HG03175 (cell line): ENCODE results near the gene PRPF40A.

ENCODE experiments used
- ATAC-seq: cut with Tn5 transposase; IDR thresholded peaks from one replicate; pipeline ENCODE4 v1.9.1; 2021; ENCODE audit warnings: mild to moderate bottlenecking, moderate library complexity; ENCODE audit not compliant: unreplicated experiment

PRPF40A gene

GRCh38 chr2:152718076-152718908, 1.0 kb upstream of the PRPF40A start, which contains the start of gene ARL6IP6:
Gene ARL6IP6 (plus strand): TSS chr2:152718620. CDS start chr2:152718625, 5 bp downstream.
- peak; percentile 74 for ATAC-seq

GRCh38 chr2:152716805-152717227, 445 bp downstream of the PRPF40A start:
- peak; percentile 0 for ATAC-seq

GRCh38 chr2:152715854-152716428, 1.3 kb downstream of the PRPF40A start:
- ATAC-seq: no peak

- ATAC-seq: no peak
Observed at GRCh38 chr2:152715112-152715511, 2.1 kb downstream of the PRPF40A start.

GRCh38 chr2:152710713-152711112, 6.5 kb downstream of the PRPF40A start:
- ATAC-seq: no peak

GRCh38 chr2:152708742-152709141, 8.5 kb downstream of the PRPF40A start:
- ATAC-seq: no peak

- ATAC-seq: no peak
Observed at GRCh38 chr2:152706477-152707021, 10.7 kb downstream of the PRPF40A start.

- no peak for ATAC-seq
Observed at GRCh38 chr2:152701198-152701597, 16.1 kb downstream of the PRPF40A start.

- no peak for ATAC-seq
Observed at GRCh38 chr2:152696476-152696875, 20.8 kb downstream of the PRPF40A start.

- no peak for ATAC-seq
Observed at GRCh38 chr2:152695763-152696162, 21.5 kb downstream of the PRPF40A start.

- ATAC-seq: peak; percentile 52
Observed at GRCh38 chr2:152694161-152694661, 23.1 kb downstream of the PRPF40A start.

GRCh38 chr2:152693033-152693432, 24.2 kb downstream of the PRPF40A start:
- peak; percentile 84 for ATAC-seq

- ATAC-seq: no peak
Observed at GRCh38 chr2:152686321-152686720, 30.9 kb downstream of the PRPF40A start.

GRCh38 chr2:152683400-152683799, 33.9 kb downstream of the PRPF40A start:
- ATAC-seq: no peak

GRCh38 chr2:152682663-152683062, 34.6 kb downstream of the PRPF40A start:
- no peak for ATAC-seq

- no peak for ATAC-seq
Observed at GRCh38 chr2:152678808-152679207, 38.5 kb downstream of the PRPF40A start.

GRCh38 chr2:152676461-152676860, 40.8 kb downstream of the PRPF40A start:
- no peak for ATAC-seq

GRCh38 chr2:152674334-152674733, 42.9 kb downstream of the PRPF40A start:
- no peak for ATAC-seq

GRCh38 chr2:152664725-152665124, 52.5 kb downstream of the PRPF40A start:
- ATAC-seq: no peak

GRCh38 chr2:152661076-152661475, 56.2 kb downstream of the PRPF40A start:
- ATAC-seq: no peak

- ATAC-seq: no peak
Observed at GRCh38 chr2:152658221-152658620, 59.0 kb downstream of the PRPF40A start.

GRCh38 chr2:152657043-152657442, 60.2 kb downstream of the PRPF40A start:
- no peak for ATAC-seq
